Loucy (cell line): ENCODE measurements around the gene UNC79.

Experiments used
- H2AFZ ChIP-seq: fragments of 200-600 bp; sonication (generic); 2 replicates; pipeline ENCODE4 v1.6.0; 2016; ENCODE audit warnings: antibody characterized with exemption, mild to moderate bottlenecking, low read length, moderate library complexity
- H3F3A ChIP-seq: fragments of 200-600 bp; 2 replicates; pipeline ENCODE4 v1.6.0; 2016; ENCODE audit warnings: antibody characterized with exemption, low read depth, mild to moderate bottlenecking
- H3K27me3 ChIP-seq: fragments of 200-600 bp; sonication (generic); 2 replicates; pipeline ENCODE4 v1.6.1; 2014; ENCODE audit warnings: low read length, mild to moderate bottlenecking; ENCODE audit not compliant: insufficient read depth, poor library complexity, severe bottlenecking
- H3K36me3 ChIP-seq: fragments of 200-600 bp; sonication (generic); 2 replicates; pipeline ENCODE4 v1.6.1; 2016; ENCODE audit warnings: low read length; ENCODE audit not compliant: insufficient read depth
- H3K4me1 ChIP-seq: fragments of 200-600 bp; sonication (generic); 2 replicates; pipeline ENCODE4 v1.5.1; 2014; ENCODE audit warnings: low read length, mild to moderate bottlenecking; ENCODE audit not compliant: insufficient read depth, poor library complexity, severe bottlenecking
- H3K4me2 ChIP-seq: fragments of 200-600 bp; sonication (generic); 2 replicates; pipeline ENCODE4 v1.6.0; 2014; ENCODE audit warnings: antibody characterized with exemption, low read length, low read depth, mild to moderate bottlenecking; ENCODE audit not compliant: poor library complexity, severe bottlenecking
- H3K4me3 ChIP-seq: fragments of 200-600 bp; sonication (generic); 2 replicates; pipeline ENCODE4 v1.5.1; 2014; ENCODE audit warnings: low read length, mild to moderate bottlenecking, mixed read lengths; ENCODE audit not compliant: poor library complexity, severe bottlenecking
- H3K79me2 ChIP-seq: fragments of 200-600 bp; sonication (generic); 2 replicates; pipeline ENCODE4 v1.6.1; 2014; ENCODE audit warnings: low read length; ENCODE audit not compliant: insufficient read depth
- H3K9ac ChIP-seq: fragments of 200-600 bp; sonication (generic); 2 replicates; pipeline ENCODE4 v1.6.0; 2014; ENCODE audit warnings: mild to moderate bottlenecking, low read depth, low read length, moderate library complexity; ENCODE audit not compliant: poor library complexity, severe bottlenecking
- H3K9me2 ChIP-seq: fragments of 200-600 bp; sonication (generic); replicated peaks from 2 replicates; pipeline ENCODE4 v1.6.1; 2016; ENCODE audit warnings: low read depth, low read length, mixed read lengths
- H3K9me3 ChIP-seq: fragments of 200-600 bp; sonication (generic); 2 replicates; pipeline ENCODE4 v1.6.1; 2014; ENCODE audit warnings: mild to moderate bottlenecking, antibody characterized with exemption, low read length, low read depth; ENCODE audit not compliant: insufficient read depth
- H4K20me1 ChIP-seq: fragments of 200-600 bp; sonication (generic); 2 replicates; pipeline ENCODE4 v1.6.0; 2014; ENCODE audit warnings: antibody characterized with exemption, low read length, mild to moderate bottlenecking; ENCODE audit not compliant: insufficient read depth, poor library complexity, severe bottlenecking
- EZH2phosphoT487 ChIP-seq: fragments of 200-600 bp; IDR thresholded peaks from 2 replicates; pipeline ENCODE4 v1.6.1; 2018; ENCODE audit warnings: antibody characterized with exemption, mild to moderate bottlenecking, moderate library complexity, borderline replicate concordance
- TF ChIP-seq, protein P1 (sequence below): fragments of 200-600 bp; sonication (generic); conservative IDR thresholded peaks from 2 replicates; pipeline ENCODE4 v1.5.1; 2014; ENCODE audit warnings: mild to moderate bottlenecking, antibody characterized with exemption, low read length

The UNC79 gene

DNA sequence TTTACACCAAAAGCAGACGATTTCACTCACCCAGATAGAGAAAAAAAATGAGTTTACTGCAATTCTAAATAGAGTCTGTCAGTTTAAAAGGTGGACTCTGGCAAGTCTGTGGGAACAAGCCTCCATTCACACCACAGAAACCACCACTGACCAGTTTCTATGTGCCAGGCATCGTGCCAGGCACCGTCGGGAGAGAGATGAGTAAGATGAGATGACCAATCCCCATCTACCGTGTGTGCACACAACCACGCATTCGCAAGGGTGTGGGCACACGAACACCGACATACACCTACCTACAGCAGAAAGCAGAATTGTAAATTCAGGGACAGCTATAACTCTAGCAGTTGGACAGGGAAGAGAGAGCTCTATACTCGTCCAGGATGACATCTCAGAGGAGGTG, 299.3 kb downstream of the UNC79 start:
- no peak overlapping the region for H3K4me2 ChIP-seq
- H3K4me3 ChIP-seq: no peak overlapping the region
- no peaks in the 10 kb centered on the region for H3K4me1 ChIP-seq
- H4K20me1 ChIP-seq: no peaks in the 10 kb centered on the region
- H3F3A ChIP-seq: no peaks in the 10 kb centered on the region
- H3K9me2 ChIP-seq: no peaks in the 10 kb centered on the region
- H2AFZ ChIP-seq: no peak overlapping the region
- no peaks in the 10 kb centered on the region for H3K79me2 ChIP-seq
- no peaks in the 10 kb centered on the region for H3K27me3 ChIP-seq
- no peaks in the 10 kb centered on the region for H3K36me3 ChIP-seq
- no peak overlapping the region for H3K9ac ChIP-seq
- H3K9me3 ChIP-seq: no peaks in the 10 kb centered on the region
- no peak for TF ChIP-seq EZH2phosphoT487
- TF ChIP-seq, protein P1, sequence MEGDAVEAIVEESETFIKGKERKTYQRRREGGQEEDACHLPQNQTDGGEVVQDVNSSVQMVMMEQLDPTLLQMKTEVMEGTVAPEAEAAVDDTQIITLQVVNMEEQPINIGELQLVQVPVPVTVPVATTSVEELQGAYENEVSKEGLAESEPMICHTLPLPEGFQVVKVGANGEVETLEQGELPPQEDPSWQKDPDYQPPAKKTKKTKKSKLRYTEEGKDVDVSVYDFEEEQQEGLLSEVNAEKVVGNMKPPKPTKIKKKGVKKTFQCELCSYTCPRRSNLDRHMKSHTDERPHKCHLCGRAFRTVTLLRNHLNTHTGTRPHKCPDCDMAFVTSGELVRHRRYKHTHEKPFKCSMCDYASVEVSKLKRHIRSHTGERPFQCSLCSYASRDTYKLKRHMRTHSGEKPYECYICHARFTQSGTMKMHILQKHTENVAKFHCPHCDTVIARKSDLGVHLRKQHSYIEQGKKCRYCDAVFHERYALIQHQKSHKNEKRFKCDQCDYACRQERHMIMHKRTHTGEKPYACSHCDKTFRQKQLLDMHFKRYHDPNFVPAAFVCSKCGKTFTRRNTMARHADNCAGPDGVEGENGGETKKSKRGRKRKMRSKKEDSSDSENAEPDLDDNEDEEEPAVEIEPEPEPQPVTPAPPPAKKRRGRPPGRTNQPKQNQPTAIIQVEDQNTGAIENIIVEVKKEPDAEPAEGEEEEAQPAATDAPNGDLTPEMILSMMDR: no peak

- H3K9me3 ChIP-seq: no peaks in the 10 kb centered on the region
- no peaks in the 10 kb centered on the region for H3K27me3 ChIP-seq
- H3K36me3 ChIP-seq: no peaks in the 10 kb centered on the region
- H2AFZ ChIP-seq: no peak overlapping the region
- TF ChIP-seq EZH2phosphoT487: no peak
- TF ChIP-seq, protein P1: no peak
- no peak overlapping the region for H3K4me2 ChIP-seq
- no peak overlapping the region for H3K9ac ChIP-seq
- H3K4me3 ChIP-seq: no peak overlapping the region
- no peaks in the 10 kb centered on the region for H4K20me1 ChIP-seq
- H3K4me1 ChIP-seq: no peaks in the 10 kb centered on the region
- H3F3A ChIP-seq: no peaks in the 10 kb centered on the region
- H3K79me2 ChIP-seq: no peaks in the 10 kb centered on the region
- H3K9me2 ChIP-seq: no peaks in the 10 kb centered on the region
These were observed 301.0 kb downstream of the UNC79 start for GRCh38 chr14:93731753-93732152.

GRCh38 chr14:93732524-93732923, 301.8 kb downstream of the UNC79 start:
- no peak overlapping the region for H3K4me3 ChIP-seq
- TF ChIP-seq, protein P1: no peak
- TF ChIP-seq EZH2phosphoT487: no peak
- H4K20me1 ChIP-seq: no peaks in the 10 kb centered on the region
- no peak overlapping the region for H2AFZ ChIP-seq
- H3K79me2 ChIP-seq: no peaks in the 10 kb centered on the region
- no peaks in the 10 kb centered on the region for H3K4me1 ChIP-seq
- H3K9me3 ChIP-seq: no peaks in the 10 kb centered on the region
- no peaks in the 10 kb centered on the region for H3K9me2 ChIP-seq
- no peak overlapping the region for H3K9ac ChIP-seq
- no peak overlapping the region for H3K4me2 ChIP-seq
- no peaks in the 10 kb centered on the region for H3K27me3 ChIP-seq
- H3K36me3 ChIP-seq: no peaks in the 10 kb centered on the region
- H3F3A ChIP-seq: no peaks in the 10 kb centered on the region
